Common myeloid progenitor, CD34-positive (primary cell): ENCODE measurements around the gene HLA-DQA1.

ENCODE experiments used
- CTCF ChIA-PET: fragments of 350-600 bp; sonication (Branson Sonifier 250); formaldehyde crosslinking; loops from one replicate; lab custom pipeline; 2021; ENCODE audit warnings: antibody characterized with exemption; lab: Charles Lee
- POLR2A ChIA-PET: fragments of 350-600 bp; sonication (Branson Sonifier 250); formaldehyde crosslinking; loops from one replicate; lab custom pipeline; 2021; ENCODE audit warnings: antibody characterized with exemption; lab: Charles Lee
- DNase-seq, 3 donors: peaks; one replicate each; pipeline versions ENCODE4 v3.0.0 to v3.0.0-alpha.2; 2013
- H3K27ac ChIP-seq, 2 experiments: 1 replicate in 1 of 2; 2 replicates in 1 of 2; pipeline ENCODE4 v1.7.0; 2013; ENCODE audit warnings: inconsistent platforms in 2 of 2, low read length in 2 of 2, mild to moderate bottlenecking in 2 of 2, low read depth in 1 of 2, moderate library complexity in 1 of 2; ENCODE audit not compliant: severe bottlenecking in 2 of 2, insufficient read depth in 1 of 2, poor library complexity in 1 of 2
- H3K27me3 ChIP-seq, 5 experiments: replicated peaks in 2 of 5; 1 replicate in 3 of 5; 2 replicates in 2 of 5; pipeline versions ENCODE4 v1.6.1 to v1.7.0; 2013; ENCODE audit warnings: low read length in 4 of 5, mild to moderate bottlenecking in 2 of 5, moderate library complexity in 2 of 5, inconsistent platforms in 1 of 5; ENCODE audit not compliant: insufficient read depth in 5 of 5, control insufficient read depth in 4 of 5
- H3K36me3 ChIP-seq, 4 experiments: 1 replicate in 2 of 4; 2 replicates in 2 of 4; pipeline versions ENCODE4 v1.6.1 to v1.7.0; 2013; ENCODE audit warnings: low read length in 3 of 4, control low read depth in 1 of 4, mild to moderate bottlenecking in 1 of 4; ENCODE audit not compliant: control insufficient read depth in 4 of 4, insufficient read depth in 4 of 4
- H3K4me1 ChIP-seq, 4 experiments: 1 replicate in 3 of 4; 2 replicates in 1 of 4; pipeline versions ENCODE4 v1.6.1 to v1.7.1; 2013; ENCODE audit warnings: low read length in 3 of 4, mild to moderate bottlenecking in 3 of 4, control low read depth in 1 of 4, inconsistent platforms in 1 of 4, moderate library complexity in 1 of 4; ENCODE audit not compliant: control insufficient read depth in 4 of 4, insufficient read depth in 4 of 4; ENCODE audit errors: control extremely low read depth in 1 of 4
- H3K4me3 ChIP-seq, 7 experiments: 1 replicate in 4 of 7; 2 replicates in 3 of 7; pipeline versions ENCODE4 v1.5.1 to v1.7.0; 2013; ENCODE audit warnings: mild to moderate bottlenecking in 7 of 7, low read length in 6 of 7, moderate library complexity in 6 of 7, inconsistent platforms in 2 of 7, low read depth in 2 of 7, control low read depth in 1 of 7; ENCODE audit not compliant: insufficient read depth in 4 of 7, control insufficient read depth in 1 of 7; ENCODE audit errors: extremely low read depth in 1 of 7
- H3K9me3 ChIP-seq, 5 experiments: 1 replicate in 4 of 5; 2 replicates in 1 of 5; pipeline versions ENCODE4 v1.6.1 to v1.7.1; 2013; ENCODE audit warnings: low read length in 4 of 5, mild to moderate bottlenecking in 2 of 5, inconsistent platforms in 1 of 5, low read depth in 1 of 5, moderate library complexity in 1 of 5; ENCODE audit not compliant: control insufficient read depth in 4 of 5, insufficient read depth in 2 of 5; ENCODE audit errors: control extremely low read depth in 1 of 5
- WGBS: methylation state at CpG from one replicate; pipeline ENCODE4 v1.1.5; 2013; ENCODE audit not compliant: insufficient coverage; 5-methylcytosine and 5-hydroxymethylcytosine counted together

The HLA-DQA1 gene

DNA sequence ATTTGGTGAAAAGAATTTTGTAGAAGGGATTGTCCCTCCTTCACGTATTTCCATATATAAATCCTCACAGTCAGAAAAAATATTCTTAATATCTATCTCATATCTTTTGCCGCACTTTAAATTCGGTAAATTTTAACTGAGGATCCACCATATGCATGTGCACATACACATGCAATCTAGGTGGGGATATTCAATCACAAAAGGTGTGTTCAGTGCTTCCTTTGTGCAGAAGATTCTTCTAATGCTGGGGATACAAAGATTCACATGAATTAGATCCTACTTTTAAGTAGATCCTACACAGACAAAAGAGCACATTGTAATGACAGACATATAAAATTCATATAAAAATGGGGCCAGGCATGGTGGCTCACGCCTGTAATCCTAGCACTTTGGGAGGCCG lies 34.0 kb upstream of the HLA-DQA1 start:
- Histone ChIP-seq H3K4me1 (peaks cover 0 to 15% (median 14%) of the 10 kb centered on the region in 4 experiments), H3K9me3 (no peaks in the 10 kb centered on the region), H3K27ac (no peak overlapping the region), H3K27me3 (no peaks in the 10 kb centered on the region), H3K36me3 (no peaks in the 10 kb centered on the region), H3K4me3 (no peak overlapping the region)
- no peak for DNase-seq
- ChIA-PET CTCF (no interaction called here), POLR2A (no interaction called here)
- whole genome bisulfite sequencing, result 30% methylated on average over 3 of the region's 5 CpGs

DNA sequence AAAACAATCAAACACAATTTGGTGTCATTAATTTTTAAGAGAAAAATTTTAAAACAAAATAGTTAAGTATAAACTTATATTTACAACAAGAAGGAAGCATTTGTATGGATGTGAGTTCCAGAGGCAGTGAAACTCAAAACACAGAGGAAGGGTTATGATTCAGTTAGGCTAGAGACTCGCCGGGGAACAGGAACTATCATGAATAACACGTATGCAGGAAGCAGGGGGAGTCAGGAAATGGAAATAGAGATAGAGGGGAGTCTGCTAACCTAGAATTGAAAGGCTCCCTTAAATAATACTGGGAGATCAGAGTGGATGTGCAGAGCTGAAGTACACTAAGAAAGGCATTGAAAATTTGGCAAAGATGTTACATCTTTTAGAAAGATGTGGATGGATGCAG lies 33.3 kb upstream of the HLA-DQA1 start:
- H3K27ac ChIP-seq, result peak overlapping the region; percentile 81 to 90
- ChIA-PET CTCF (no interaction called here), POLR2A (no interaction called here)

DNA sequence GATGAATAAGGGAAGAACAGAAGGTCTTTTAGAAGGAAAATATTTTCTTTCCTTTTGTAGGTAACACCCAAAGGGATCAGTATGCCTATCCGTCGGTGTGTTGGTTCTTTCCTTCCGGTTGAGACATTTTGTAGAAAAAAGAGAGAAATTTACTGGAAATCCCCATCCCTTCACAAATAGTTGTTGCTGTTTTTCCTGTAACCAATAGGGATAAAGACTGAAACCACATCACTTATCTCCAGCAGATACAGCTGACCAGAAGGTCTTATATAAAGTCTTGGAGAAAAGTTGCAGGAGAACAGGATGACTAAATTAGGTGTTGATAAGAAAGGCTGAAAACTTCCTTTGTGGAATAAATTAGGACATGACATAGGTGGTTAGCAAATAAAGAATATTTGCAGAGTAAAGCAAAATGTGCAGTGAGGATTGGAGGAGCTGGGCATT lies 32.8 kb upstream of the HLA-DQA1 start:
- H3K9me3 ChIP-seq, result no peaks in the 10 kb centered on the region
- no CpG with 5 or more reads among the region's 3 CpGs for WGBS
- peak overlapping the region; percentile 81 to 90 for H3K27ac ChIP-seq
- ChIA-PET POLR2A (no interaction called here), CTCF (interaction anchor here (1.1 kb wide), 1 partner anchor 11 kb away, joined by 4 read pairs; no protein-coding TSS in a partner anchor)
- peaks cover 0 to 19% (median 17%) of the 10 kb centered on the region in 4 experiments for H3K4me1 ChIP-seq
- peak overlapping the region in 2 of 7 experiments; percentile 19 to 38 for H3K4me3 ChIP-seq
- DNase-seq, result peak; percentile 54 to 81 (median 76)
- H3K27me3 ChIP-seq, result no peaks in the 10 kb centered on the region
- no peaks in the 10 kb centered on the region for H3K36me3 ChIP-seq

More for the DNA sequence above, 33.3 kb upstream of the HLA-DQA1 start:
- Histone ChIP-seq H3K9me3 (no peaks in the 10 kb centered on the region), H3K4me3 (peak overlapping the region in 1 of 7 experiments; percentile 38), H3K4me1 (peaks cover 0 to 15% (median 14%) of the 10 kb centered on the region in 4 experiments), H3K36me3 (no peaks in the 10 kb centered on the region), H3K27me3 (no peaks in the 10 kb centered on the region)
- peak in 2 of 3 donors; percentile 37 to 42 for DNase-seq
- 0% methylated on average over 3 of the region's 3 CpGs for WGBS

DNA sequence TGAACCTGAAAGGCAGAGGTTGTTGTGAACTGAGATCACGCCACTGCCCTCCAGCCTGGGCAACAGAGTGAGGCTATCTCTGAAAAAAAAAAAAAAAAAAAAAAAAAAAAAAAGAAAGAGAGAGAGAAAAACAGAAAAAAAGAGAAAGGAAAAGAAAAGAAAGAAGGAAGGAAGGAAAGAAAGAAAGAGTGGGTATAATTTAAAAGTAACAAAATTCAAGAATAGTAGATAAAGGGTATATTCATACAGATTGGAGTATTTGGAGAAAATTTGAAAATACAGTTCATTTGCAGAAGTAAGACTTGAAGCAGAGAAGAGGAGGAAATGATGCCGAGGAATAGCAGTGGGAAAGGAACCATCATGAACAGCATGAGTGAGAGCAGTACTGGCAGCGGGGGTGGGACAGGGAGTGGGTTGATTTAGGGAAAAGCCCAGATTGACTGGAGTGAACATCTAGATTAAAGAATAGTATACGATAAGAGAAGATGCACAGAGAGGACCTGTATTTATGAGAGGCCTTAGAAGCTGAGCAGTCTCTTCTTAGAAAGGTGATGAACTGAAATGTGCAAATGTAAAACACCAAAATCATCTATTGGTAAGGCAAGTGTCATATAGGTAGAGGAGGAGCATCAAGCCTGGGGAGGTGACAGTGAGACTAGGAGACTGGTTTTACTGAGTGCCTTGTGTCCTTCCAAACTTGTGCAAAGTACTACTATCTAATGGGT lies 29.8 kb upstream of the HLA-DQA1 start:
- ChIA-PET POLR2A (no interaction called here), CTCF (no interaction called here)
- Histone ChIP-seq H3K9me3 (no peaks in the 10 kb centered on the region), H3K36me3 (no peaks in the 10 kb centered on the region), H3K27me3 (no peaks in the 10 kb centered on the region), H3K4me1 (peaks cover 0 to 25% (median 23%) of the 10 kb centered on the region in 4 experiments), H3K4me3 (no peak overlapping the region), H3K27ac (no peak overlapping the region)
- WGBS, result 88% methylated on average over 2 of the region's 4 CpGs
- DNase-seq, result no peak

DNA sequence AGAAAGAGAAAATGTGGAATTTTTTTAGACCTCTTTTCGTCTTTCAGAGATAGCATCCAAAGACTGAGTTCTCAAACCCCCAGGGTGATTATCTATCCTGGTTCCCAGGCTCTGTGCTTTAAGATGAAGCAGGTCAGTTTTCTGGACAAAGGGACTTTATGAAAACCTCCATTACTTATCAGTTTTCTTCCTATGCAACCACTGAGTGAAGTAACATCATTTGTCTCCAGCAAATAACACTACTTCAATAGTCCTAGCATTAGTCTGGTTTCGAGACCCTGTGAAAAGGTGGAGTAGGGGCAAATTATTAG lies 29.3 kb upstream of the HLA-DQA1 start:
- no CpG with 5 or more reads among the region's 2 CpGs for WGBS
- Histone ChIP-seq H3K9me3 (no peaks in the 10 kb centered on the region), H3K4me1 (peaks cover 0 to 25% (median 22%) of the 10 kb centered on the region in 4 experiments), H3K4me3 (no peak overlapping the region), H3K36me3 (no peaks in the 10 kb centered on the region), H3K27ac (no peak overlapping the region), H3K27me3 (no peaks in the 10 kb centered on the region)
- ChIA-PET CTCF (no interaction called here), POLR2A (no interaction called here)
- DNase-seq, result no peak

DNA sequence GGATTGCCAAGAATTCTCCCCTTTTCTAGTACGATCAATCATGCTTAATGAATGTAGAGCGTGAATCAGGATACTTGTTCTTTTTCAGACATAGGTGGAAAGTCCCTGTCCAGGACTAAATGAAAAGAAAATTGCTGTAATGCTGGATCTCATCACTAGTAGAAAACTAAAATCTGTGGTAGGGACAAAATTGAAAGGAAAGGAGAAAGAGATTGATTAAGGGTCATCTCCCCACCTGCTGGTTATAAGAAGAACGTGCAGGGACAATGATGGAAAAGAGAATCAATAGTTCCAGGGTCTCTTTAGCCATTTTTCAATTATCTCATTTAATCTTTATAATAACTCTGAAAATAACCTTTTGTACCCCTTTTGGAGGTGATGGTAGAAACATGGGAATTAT lies 28.8 kb upstream of the HLA-DQA1 start:
- CTCF ChIA-PET, result no interaction called here
- H3K27me3 ChIP-seq, result no peaks in the 10 kb centered on the region
- POLR2A ChIA-PET, result no interaction called here
- H3K4me1 ChIP-seq, result peaks cover 0 to 23% (median 19%) of the 10 kb centered on the region in 4 experiments
- no peaks in the 10 kb centered on the region for H3K36me3 ChIP-seq
- no peaks in the 10 kb centered on the region for H3K9me3 ChIP-seq
- no peak overlapping the region for H3K27ac ChIP-seq
- H3K4me3 ChIP-seq, result no peak overlapping the region
- DNase-seq, result no peak
- 100% methylated on average over 1 of the region's 3 CpGs for WGBS

DNA sequence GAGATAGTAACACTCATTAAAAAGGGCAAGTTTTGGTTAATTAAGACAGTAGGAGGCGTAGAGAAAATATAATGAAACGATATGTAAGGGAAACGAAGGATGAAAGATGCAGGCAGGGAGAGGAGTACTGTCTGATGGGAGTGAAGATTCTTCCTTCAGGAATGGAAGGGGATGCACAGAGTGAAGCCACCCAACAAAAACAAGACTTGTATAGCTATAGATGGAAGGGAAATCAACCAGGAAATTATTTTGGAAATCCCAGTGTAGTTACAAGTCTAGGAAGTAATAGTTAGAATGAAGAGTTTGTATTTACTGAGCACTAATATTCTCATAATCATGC lies 27.8 kb upstream of the HLA-DQA1 start:
- no peaks in the 10 kb centered on the region for H3K36me3 ChIP-seq
- H3K27ac ChIP-seq, result peak overlapping the region; percentile 95 to 97
- peaks cover 0 to 18% (median 14%) of the 10 kb centered on the region in 4 experiments for H3K4me1 ChIP-seq
- no peaks in the 10 kb centered on the region for H3K9me3 ChIP-seq
- ChIA-PET POLR2A (no interaction called here), CTCF (interaction anchor here (1.0 kb wide), 1 partner anchor 13 kb away, joined by 5 read pairs; no protein-coding TSS in a partner anchor)
- H3K4me3 ChIP-seq, result no peak overlapping the region
- DNase-seq, result no peak
- H3K27me3 ChIP-seq, result no peaks in the 10 kb centered on the region
- WGBS, result 82% methylated on average over 2 of the region's 3 CpGs
